Right lobe of liver (tissue), 4 donors: ENCODE data around the gene VILL.

Experiments used
- POLR2A ChIP-seq: fragments of 450-650 bp; IDR thresholded peaks from one replicate; pipeline ENCODE4 v1.6.1; 2017; ENCODE audit warnings: antibody characterized with exemption, mild to moderate bottlenecking
- TF ChIP-seq, protein P1 (sequence below), 4 donors: fragments of 200-600 bp in 3 of 4; fragments of 450-650 bp in 1 of 4; IDR thresholded peaks; one replicate each; pipeline versions ENCODE4 v1.5.1 to v1.8.0; 2016 to 2022; ENCODE audit warnings: antibody characterized with exemption in 4 of 4, mild to moderate bottlenecking in 2 of 4
- donor health status: DM: no; HTN: no; CAD: no.
- donor health status: DM: no; HTN: no; CAD: no.
- donor health status: DM: no; HTN: yes; CAD: no.

- no peak for TF ChIP-seq POLR2A
- TF ChIP-seq, protein P1, sequence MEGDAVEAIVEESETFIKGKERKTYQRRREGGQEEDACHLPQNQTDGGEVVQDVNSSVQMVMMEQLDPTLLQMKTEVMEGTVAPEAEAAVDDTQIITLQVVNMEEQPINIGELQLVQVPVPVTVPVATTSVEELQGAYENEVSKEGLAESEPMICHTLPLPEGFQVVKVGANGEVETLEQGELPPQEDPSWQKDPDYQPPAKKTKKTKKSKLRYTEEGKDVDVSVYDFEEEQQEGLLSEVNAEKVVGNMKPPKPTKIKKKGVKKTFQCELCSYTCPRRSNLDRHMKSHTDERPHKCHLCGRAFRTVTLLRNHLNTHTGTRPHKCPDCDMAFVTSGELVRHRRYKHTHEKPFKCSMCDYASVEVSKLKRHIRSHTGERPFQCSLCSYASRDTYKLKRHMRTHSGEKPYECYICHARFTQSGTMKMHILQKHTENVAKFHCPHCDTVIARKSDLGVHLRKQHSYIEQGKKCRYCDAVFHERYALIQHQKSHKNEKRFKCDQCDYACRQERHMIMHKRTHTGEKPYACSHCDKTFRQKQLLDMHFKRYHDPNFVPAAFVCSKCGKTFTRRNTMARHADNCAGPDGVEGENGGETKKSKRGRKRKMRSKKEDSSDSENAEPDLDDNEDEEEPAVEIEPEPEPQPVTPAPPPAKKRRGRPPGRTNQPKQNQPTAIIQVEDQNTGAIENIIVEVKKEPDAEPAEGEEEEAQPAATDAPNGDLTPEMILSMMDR (IDR thresholded peaks at IDR 0.05) = no peak
Measured at GRCh38 chr3:37990527-37990926, at the start of gene VILL.
